Measurements from ENCODE around the gene CASP9.

DNA sequence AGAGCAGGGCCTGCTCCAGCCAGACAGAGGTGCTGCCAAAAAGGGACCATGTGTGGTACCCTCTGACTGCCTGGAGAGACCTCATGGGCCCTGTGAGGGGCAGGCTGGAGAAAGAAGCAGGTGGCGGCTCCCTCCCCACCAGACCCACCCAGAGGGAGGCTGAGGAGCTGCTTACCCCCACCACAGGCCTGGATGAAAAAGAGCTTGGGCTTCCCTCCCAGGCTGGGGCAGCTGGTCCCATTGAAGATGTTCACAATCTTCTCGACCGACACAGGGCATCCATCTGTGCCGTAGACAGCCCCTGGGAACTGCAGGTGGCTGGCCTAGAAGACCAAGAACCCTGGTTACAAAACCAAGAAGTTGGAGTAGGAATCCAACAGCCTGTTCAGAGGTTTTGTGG lies 19.6 kb downstream of the CASP9 start:
- TF ChIP-seq, protein P1, sequence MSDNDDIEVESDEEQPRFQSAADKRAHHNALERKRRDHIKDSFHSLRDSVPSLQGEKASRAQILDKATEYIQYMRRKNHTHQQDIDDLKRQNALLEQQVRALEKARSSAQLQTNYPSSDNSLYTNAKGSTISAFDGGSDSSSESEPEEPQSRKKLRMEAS (CRISPR knock-in tag; IDR thresholded peaks at IDR 0.05) = no peak
- TF ChIP-seq, protein P2, sequence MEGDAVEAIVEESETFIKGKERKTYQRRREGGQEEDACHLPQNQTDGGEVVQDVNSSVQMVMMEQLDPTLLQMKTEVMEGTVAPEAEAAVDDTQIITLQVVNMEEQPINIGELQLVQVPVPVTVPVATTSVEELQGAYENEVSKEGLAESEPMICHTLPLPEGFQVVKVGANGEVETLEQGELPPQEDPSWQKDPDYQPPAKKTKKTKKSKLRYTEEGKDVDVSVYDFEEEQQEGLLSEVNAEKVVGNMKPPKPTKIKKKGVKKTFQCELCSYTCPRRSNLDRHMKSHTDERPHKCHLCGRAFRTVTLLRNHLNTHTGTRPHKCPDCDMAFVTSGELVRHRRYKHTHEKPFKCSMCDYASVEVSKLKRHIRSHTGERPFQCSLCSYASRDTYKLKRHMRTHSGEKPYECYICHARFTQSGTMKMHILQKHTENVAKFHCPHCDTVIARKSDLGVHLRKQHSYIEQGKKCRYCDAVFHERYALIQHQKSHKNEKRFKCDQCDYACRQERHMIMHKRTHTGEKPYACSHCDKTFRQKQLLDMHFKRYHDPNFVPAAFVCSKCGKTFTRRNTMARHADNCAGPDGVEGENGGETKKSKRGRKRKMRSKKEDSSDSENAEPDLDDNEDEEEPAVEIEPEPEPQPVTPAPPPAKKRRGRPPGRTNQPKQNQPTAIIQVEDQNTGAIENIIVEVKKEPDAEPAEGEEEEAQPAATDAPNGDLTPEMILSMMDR (IDR thresholded peaks at IDR 0.05) = no peak
- no peak for TF ChIP-seq JUN (CRISPR knock-in tag; IDR thresholded peaks at IDR 0.05)
- no peak for TF ChIP-seq CDX4 (CRISPR knock-in tag; IDR thresholded peaks at IDR 0.05; ENCODE audit: borderline replicate concordance)
- TF ChIP-seq NR3C1 (CRISPR knock-in tag; conservative IDR thresholded peaks at IDR 0.05; ENCODE audit: low read depth) = no peak
